IMR-90 (cell line): ENCODE data around the gene NACA. TPM values are rescaled to one million over a fixed set of nuclear protein-coding genes. Genes with fewer than 3 reads are reported as not detected.

Experiments
- ATAC-seq: fragments of 200-7000 bp; cut with Tn5 transposase; 2 replicates; pipeline ENCODE4 v1.9.1; 2020; ENCODE audit warnings: low read depth, mild to moderate bottlenecking, moderate library complexity
- BruUV-seq: library from RNA; stranded (reverse); fragments of 400-500 nt; replicated peaks from 2 replicates; lab custom pipeline; 2021; lab: Mats Ljungman, UMichigan
- CTCF ChIA-PET: fragments of 300-600 bp; formaldehyde crosslinking; extraction: SDS; loops from one replicate; lab custom pipeline; 2021; ENCODE audit warnings: antibody characterized with exemption; lab: Yijun Ruan, JAX
- POLR2A ChIA-PET: fragments of 300-600 bp; sonication (Branson Sonifier 250); formaldehyde crosslinking; loops from one replicate; lab custom pipeline; 2022; ENCODE audit warnings: antibody characterized with exemption; ENCODE audit not compliant: unreplicated experiment; lab: Charles Lee
- DNase-seq: peaks from one replicate; pipeline ENCODE4 v3.0.0; 2013
- H2AFZ ChIP-seq: replicated peaks from 2 replicates; pipeline ENCODE3; 2013; ENCODE audit warnings: low read length, mild to moderate bottlenecking; ENCODE audit not compliant: poor library complexity
- H2AK5ac ChIP-seq: 2 replicates; pipeline ENCODE4 v1.6.1; 2013; ENCODE audit warnings: low read depth, low read length, inconsistent platforms
- H2AK9ac ChIP-seq: replicated peaks from 2 replicates; pipeline ENCODE3; 2013; ENCODE audit warnings: mild to moderate bottlenecking, low read depth, low read length, moderate library complexity; ENCODE audit not compliant: poor library complexity
- H2BK120ac ChIP-seq: 2 replicates; pipeline ENCODE4 v1.6.1; 2013; ENCODE audit warnings: low read depth, low read length, inconsistent platforms
- H2BK15ac ChIP-seq: 3 replicates; pipeline ENCODE4 v1.6.1; 2013; ENCODE audit warnings: low read depth, low read length, inconsistent platforms
- H2BK20ac ChIP-seq: 2 replicates; pipeline ENCODE4 v1.6.1; 2013; ENCODE audit warnings: low read depth, mild to moderate bottlenecking, inconsistent platforms, low read length, moderate library complexity
- H2BK5ac ChIP-seq: 2 replicates; pipeline ENCODE4 v1.6.1; 2013; ENCODE audit warnings: mild to moderate bottlenecking, low read depth, low read length, inconsistent platforms; ENCODE audit not compliant: poor library complexity, severe bottlenecking
- H3K14ac ChIP-seq: replicated peaks from 2 replicates; pipeline ENCODE4 v1.6.1; 2013; ENCODE audit warnings: low read depth, low read length, inconsistent platforms
- H3K18ac ChIP-seq: 2 replicates; pipeline ENCODE4 v1.6.1; 2013; ENCODE audit warnings: low read depth, low read length, control low read depth
- H3K23ac ChIP-seq: 2 replicates; pipeline ENCODE4 v1.6.1; 2013; ENCODE audit warnings: low read depth, low read length, inconsistent platforms
- H3K27ac ChIP-seq: 2 replicates; pipeline ENCODE4 v1.5.1; 2013; ENCODE audit warnings: mild to moderate bottlenecking, control low read depth, low read length; ENCODE audit not compliant: insufficient read depth
- H3K27me3 ChIP-seq: 2 replicates; pipeline ENCODE4 v1.6.1; 2013; ENCODE audit warnings: low read length; ENCODE audit not compliant: control insufficient read depth, insufficient read depth
- H3K36me3 ChIP-seq: 2 replicates; pipeline ENCODE4 v1.6.1; 2013; ENCODE audit warnings: low read length, mixed read lengths; ENCODE audit not compliant: control insufficient read depth, insufficient read depth
- H3K4ac ChIP-seq: 2 replicates; pipeline ENCODE4 v1.6.1; 2013; ENCODE audit warnings: low read depth, low read length, inconsistent platforms
- H3K4me1 ChIP-seq: 2 replicates; pipeline ENCODE4 v1.6.1; 2013; ENCODE audit warnings: low read length, mixed read lengths; ENCODE audit not compliant: control insufficient read depth, insufficient read depth
- H3K4me2 ChIP-seq: 2 replicates; pipeline ENCODE4 v1.6.1; 2013; ENCODE audit warnings: low read depth, mild to moderate bottlenecking, control low read depth, low read length, moderate library complexity
- H3K4me3 ChIP-seq: 2 replicates; pipeline ENCODE4 v1.5.1; 2013; ENCODE audit warnings: low read depth, mild to moderate bottlenecking, control low read depth, low read length, moderate library complexity; ENCODE audit not compliant: insufficient read depth
- H3K56ac ChIP-seq: 2 replicates; pipeline ENCODE4 v1.6.1; 2013; ENCODE audit warnings: low read length, inconsistent platforms; ENCODE audit not compliant: insufficient read depth; ENCODE audit errors: extremely low read depth
- H3K79me1 ChIP-seq, 2 experiments: 2 replicates each; pipeline ENCODE4 v1.6.1; 2013; ENCODE audit warnings: low read length in 2 of 2, inconsistent platforms in 1 of 2, low read depth in 1 of 2
- H3K9ac ChIP-seq: 2 replicates; pipeline ENCODE4 v1.6.1; 2013; ENCODE audit warnings: low read depth, low read length, control low read depth
- H3K9me1 ChIP-seq: 2 replicates; pipeline ENCODE4 v1.6.1; 2013; ENCODE audit warnings: low read length, inconsistent platforms; ENCODE audit not compliant: insufficient read depth
- H3K9me3 ChIP-seq: 2 replicates; pipeline ENCODE4 v1.6.1; 2013; ENCODE audit warnings: low read length; ENCODE audit not compliant: control insufficient read depth, insufficient read depth
- H4K20me1 ChIP-seq: 2 replicates; pipeline ENCODE4 v1.6.1; 2013; ENCODE audit warnings: low read length, inconsistent platforms; ENCODE audit not compliant: insufficient read depth
- H4K5ac ChIP-seq: 2 replicates; pipeline ENCODE4 v1.6.1; 2013; ENCODE audit warnings: mild to moderate bottlenecking, low read depth, low read length, control low read depth
- H4K8ac ChIP-seq, 2 experiments: 2 replicates each; pipeline ENCODE4 v1.6.1; 2013; ENCODE audit warnings: low read depth in 2 of 2, low read length in 2 of 2, control low read depth in 1 of 2, inconsistent platforms in 1 of 2
- H4K91ac ChIP-seq: 2 replicates; pipeline ENCODE4 v1.6.1; 2013; ENCODE audit warnings: low read depth, low read length, inconsistent platforms; ENCODE audit not compliant: insufficient read depth
- BHLHE40 ChIP-seq: fragments of 150-350 bp; IDR thresholded peaks from 2 replicates; pipeline ENCODE4 v1.6.1; 2016; ENCODE audit warnings: mild to moderate bottlenecking, low read depth, low read length
- ELK1 ChIP-seq: fragments of 150-350 bp; IDR thresholded peaks from 2 replicates; pipeline ENCODE4 v1.6.1; 2016; ENCODE audit warnings: low read depth, mild to moderate bottlenecking, low read length, moderate library complexity, borderline replicate concordance
- RCOR1 ChIP-seq: IDR thresholded peaks from 2 replicates; pipeline ENCODE4 v1.6.1; 2012; ENCODE audit warnings: mild to moderate bottlenecking, low read length, improper control_type of control experiment; ENCODE audit not compliant: insufficient replicate concordance
- RFX5 ChIP-seq: IDR thresholded peaks from 2 replicates; pipeline ENCODE4 v1.8.0; 2012; ENCODE audit warnings: low read depth, mild to moderate bottlenecking, low read length, moderate library complexity
- SMC3 ChIP-seq: fragments of 150-350 bp; IDR thresholded peaks from 2 replicates; pipeline ENCODE4 v1.6.1; 2016; ENCODE audit warnings: low read depth, mild to moderate bottlenecking, antibody characterized with exemption, low read length, moderate library complexity
- WGBS, 2 experiments: methylation state at CpG; one replicate each; pipeline versions ENCODE4 v1.1.5 to v1.1.7; 2013; ENCODE audit warnings: missing lambda C conversion rate in 2 of 2; ENCODE audit not compliant: insufficient read length in 1 of 2; ENCODE audit errors: extremely low coverage in 2 of 2; 5-methylcytosine and 5-hydroxymethylcytosine counted together
- dilution Hi-C: fragments of 300-500 bp; cut with HindIII; formaldehyde crosslinking; loops from one replicate; pipeline ENCODE4 v1.14.3; 2018; ENCODE audit warnings: low sequenced_read_pairs; ENCODE audit not compliant: unreplicated experiment
- in situ Hi-C: fragments of 300-500 bp; cut with MboI; formaldehyde crosslinking; loops from 3 replicates; pipeline ENCODE4 v1.14.3; 2019; ENCODE audit warnings: low sequenced_read_pairs, inconsistent platforms, mixed read lengths
- intact Hi-C: fragments of 100-400 bp; cut with micrococcal nuclease; formaldehyde crosslinking; loops from 2 replicates; pipeline ENCODE4 v1.10.0; 2022
- polyA plus RNA-seq, 3 experiments: library from polyadenylated mRNA; depleted of rRNA; stranded (reverse); fragments of >200 nt; gene quantifications; 2 replicates each; pipeline ENCODE4 v1.2.3, GENCODE V29; 2012; ENCODE audit warnings: low replicate concordance in 1 of 3
- total RNA-seq: library from RNA; depleted of rRNA; stranded (reverse); fragments of >200 nt; gene quantifications from 2 replicates; pipeline ENCODE4 v1.2.3, GENCODE V29; 2012

The NACA gene
- total and polyA plus RNA-seq, 2 of the 4 experiments (the other 2 are of a cell fraction) = 662 to 1,223 TPM

- TF ChIP-seq ELK1 = no peak
- no peak for TF ChIP-seq RFX5
- TF ChIP-seq RCOR1 = no peak
- TF ChIP-seq BHLHE40 = no peak
Observed at GRCh38 chr12:56723352-56723751, 1.7 kb downstream of the NACA start (continued).

GRCh38 chr12:56722832-56723231, 2.3 kb downstream of the NACA start:
- Histone ChIP-seq H3K18ac (no peak overlapping the region), H2BK20ac (no peak overlapping the region), H3K4me3 (no peak overlapping the region), H3K4me2 (peak overlapping the region; percentile 95), H3K4ac (no peak overlapping the region), H3K9me3 (no peaks in the 10 kb centered on the region), H2BK120ac (no peak overlapping the region), H4K5ac (no peak overlapping the region), H2AK9ac (no peak overlapping the region), H2BK15ac (no peak overlapping the region), H3K23ac (peak overlapping the region; percentile 29; the same call in 1 of the 2 replicates), H3K27me3 (no peaks in the 10 kb centered on the region), H3K56ac (no peak overlapping the region), H3K79me1 (peaks cover 0 to 51% of the 10 kb centered on the region in 2 experiments), H3K9me1 (peaks cover 27% of the 10 kb centered on the region), H2AK5ac (no peak overlapping the region), H3K4me1 (peaks cover 5% of the 10 kb centered on the region), H3K9ac (no peak overlapping the region), H4K91ac (no peak overlapping the region), H3K27ac (no peak overlapping the region), H2AFZ (no peak overlapping the region), H3K14ac (no peak overlapping the region), H2BK5ac (no peak overlapping the region), H4K8ac (no peak overlapping the region), H4K20me1 (peaks cover 61% of the 10 kb centered on the region), H3K36me3 (peaks cover 33% of the 10 kb centered on the region)
- ChIA-PET POLR2A (no interaction called here), CTCF (no interaction called here)
- DNase-seq (no peak), ATAC-seq (no peak)
- WGBS, 2 experiments = no CpG with 5 or more reads among the region's 4 CpGs
- intact Hi-C loops = no loop called here
- in situ Hi-C loops = no loop called here
- dilution Hi-C loops = no loop called here
- no peak for TF ChIP-seq SMC3
- BruUV-seq = no TSS peak
